ENCODE results near the gene IL26. TPM values are rescaled to one million over a fixed set of nuclear protein-coding genes. Genes with fewer than 3 reads are reported as not detected.

The IL26 gene
- total and polyA plus RNA-seq, 2 of the 4 experiments (the other 2 are of a cell fraction): not detected

- intact Hi-C loops (cut with micrococcal nuclease): no loop called here
- no peak overlapping the region for H4K91ac ChIP-seq (ENCODE audit: insufficient read depth, low read depth, low read length)
- H2BK120ac ChIP-seq (ENCODE audit: low read depth, low read length): no peak overlapping the region
- no peak overlapping the region for H4K5ac ChIP-seq (ENCODE audit: low read depth, low read length)
- TF ChIP-seq FOS (IDR thresholded peaks at IDR 0.05; ENCODE audit: low read depth, low read length): no peak
- TF ChIP-seq USF2 (IDR thresholded peaks at IDR 0.05; ENCODE audit: low read depth, low read length): no peak
- TF ChIP-seq, protein P1, sequence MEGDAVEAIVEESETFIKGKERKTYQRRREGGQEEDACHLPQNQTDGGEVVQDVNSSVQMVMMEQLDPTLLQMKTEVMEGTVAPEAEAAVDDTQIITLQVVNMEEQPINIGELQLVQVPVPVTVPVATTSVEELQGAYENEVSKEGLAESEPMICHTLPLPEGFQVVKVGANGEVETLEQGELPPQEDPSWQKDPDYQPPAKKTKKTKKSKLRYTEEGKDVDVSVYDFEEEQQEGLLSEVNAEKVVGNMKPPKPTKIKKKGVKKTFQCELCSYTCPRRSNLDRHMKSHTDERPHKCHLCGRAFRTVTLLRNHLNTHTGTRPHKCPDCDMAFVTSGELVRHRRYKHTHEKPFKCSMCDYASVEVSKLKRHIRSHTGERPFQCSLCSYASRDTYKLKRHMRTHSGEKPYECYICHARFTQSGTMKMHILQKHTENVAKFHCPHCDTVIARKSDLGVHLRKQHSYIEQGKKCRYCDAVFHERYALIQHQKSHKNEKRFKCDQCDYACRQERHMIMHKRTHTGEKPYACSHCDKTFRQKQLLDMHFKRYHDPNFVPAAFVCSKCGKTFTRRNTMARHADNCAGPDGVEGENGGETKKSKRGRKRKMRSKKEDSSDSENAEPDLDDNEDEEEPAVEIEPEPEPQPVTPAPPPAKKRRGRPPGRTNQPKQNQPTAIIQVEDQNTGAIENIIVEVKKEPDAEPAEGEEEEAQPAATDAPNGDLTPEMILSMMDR (conservative IDR thresholded peaks at IDR 0.05; ENCODE audit: low read depth, low read length): no peak
- no peak for TF ChIP-seq MAFK (IDR thresholded peaks at IDR 0.05; ENCODE audit: low read depth, low read length)
- TF ChIP-seq, protein P2, sequence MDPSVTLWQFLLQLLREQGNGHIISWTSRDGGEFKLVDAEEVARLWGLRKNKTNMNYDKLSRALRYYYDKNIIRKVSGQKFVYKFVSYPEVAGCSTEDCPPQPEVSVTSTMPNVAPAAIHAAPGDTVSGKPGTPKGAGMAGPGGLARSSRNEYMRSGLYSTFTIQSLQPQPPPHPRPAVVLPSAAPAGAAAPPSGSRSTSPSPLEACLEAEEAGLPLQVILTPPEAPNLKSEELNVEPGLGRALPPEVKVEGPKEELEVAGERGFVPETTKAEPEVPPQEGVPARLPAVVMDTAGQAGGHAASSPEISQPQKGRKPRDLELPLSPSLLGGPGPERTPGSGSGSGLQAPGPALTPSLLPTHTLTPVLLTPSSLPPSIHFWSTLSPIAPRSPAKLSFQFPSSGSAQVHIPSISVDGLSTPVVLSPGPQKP (IDR thresholded peaks at IDR 0.05; ENCODE audit: borderline replicate concordance, low read depth, low read length): no peak
- TF ChIP-seq NFE2L2 (IDR thresholded peaks at IDR 0.05; ENCODE audit: low read depth, low read length): no peak
- TF ChIP-seq CEBPB (IDR thresholded peaks at IDR 0.05; ENCODE audit: low read depth, low read length): no peak
- TF ChIP-seq POLR2A (IDR thresholded peaks at IDR 0.05; ENCODE audit: low read depth, low read length): no peak
- no peak for TF ChIP-seq RAD21 (IDR thresholded peaks at IDR 0.05; ENCODE audit: low read length)
- TF ChIP-seq MAZ (IDR thresholded peaks at IDR 0.05; ENCODE audit: borderline replicate concordance, low read depth, low read length): no peak
- TF ChIP-seq MXI1 (IDR thresholded peaks at IDR 0.05; ENCODE audit: borderline replicate concordance, low read depth, low read length): no peak
- TF ChIP-seq SMC3 (IDR thresholded peaks at IDR 0.05; ENCODE audit: low read depth, low read length): no peak
- TF ChIP-seq RFX5 (IDR thresholded peaks at IDR 0.05; ENCODE audit: low read depth, low read length): no peak
- TF ChIP-seq CHD1 (IDR thresholded peaks at IDR 0.05; ENCODE audit: low read depth, low read length): no peak
- no peaks in the 10 kb centered on the region for H3K79me1 ChIP-seq (ENCODE audit: low read depth in 1 of 2, low read length in 2 of 2)
- H3K56ac ChIP-seq (ENCODE audit: extremely low read depth, insufficient read depth, low read length): no peak overlapping the region
- H3K9me3 ChIP-seq (ENCODE audit: control insufficient read depth, insufficient read depth, low read length): no peaks in the 10 kb centered on the region
- dilution Hi-C loops (cut with HindIII; ENCODE audit: low sequenced_read_pairs, unreplicated experiment): no loop called here
- H3K23ac ChIP-seq (ENCODE audit: low read depth, low read length): no peak overlapping the region
- no peak for ATAC-seq (ENCODE audit: low read depth)
- H3K18ac ChIP-seq (ENCODE audit: low read depth, low read length): no peak overlapping the region
- H3K9me1 ChIP-seq (ENCODE audit: insufficient read depth, low read length): no peaks in the 10 kb centered on the region
- no peak overlapping the region for H3K9ac ChIP-seq (ENCODE audit: low read depth, low read length)
- no peak overlapping the region for H3K4me3 ChIP-seq (ENCODE audit: insufficient read depth, low read depth, low read length)
- no peak overlapping the region for H3K4me2 ChIP-seq (ENCODE audit: low read depth, low read length)
- H3K14ac ChIP-seq (replicated peaks; ENCODE audit: low read depth, low read length): no peak overlapping the region
- no peak overlapping the region for H2BK5ac ChIP-seq (ENCODE audit: low read depth, low read length, poor library complexity, severe bottlenecking)
- no peak overlapping the region for H3K4ac ChIP-seq (ENCODE audit: low read depth, low read length)
- H2AK5ac ChIP-seq (ENCODE audit: low read depth, low read length): no peak overlapping the region
- H4K8ac ChIP-seq (ENCODE audit: low read depth in 2 of 2, low read length in 2 of 2): no peak overlapping the region
- no TSS peak for BruUV-seq (replicated peaks)
- no peaks in the 10 kb centered on the region for H4K20me1 ChIP-seq (ENCODE audit: insufficient read depth, low read length)
- 65% methylated on average over 3 of the region's 3 CpGs; no CpG with 5 or more reads in 1 of the 2 experiments for WGBS, 2 experiments (ENCODE audit: extremely low coverage in 2 of 2, insufficient read length in 1 of 2)
- no peak overlapping the region for H2AFZ ChIP-seq (replicated peaks; ENCODE audit: low read length, poor library complexity)
- ChIA-PET CTCF (interaction anchor here (0.9 kb wide), 1 partner anchor 138 kb away, joined by 3 read pairs; no protein-coding TSS in a partner anchor), POLR2A (ENCODE audit: unreplicated experiment) (no interaction called here)
- no peak overlapping the region for H2BK15ac ChIP-seq (ENCODE audit: low read depth, low read length)
- no peak overlapping the region for H2AK9ac ChIP-seq (replicated peaks; ENCODE audit: low read depth, low read length, poor library complexity)
- H3K27ac ChIP-seq (ENCODE audit: insufficient read depth, low read length): no peak overlapping the region
- no peak overlapping the region for H2BK20ac ChIP-seq (ENCODE audit: low read depth, low read length)
- H3K4me1 ChIP-seq (ENCODE audit: control insufficient read depth, insufficient read depth, low read length): no peaks in the 10 kb centered on the region
- DNase-seq: no peak
- H3K27me3 ChIP-seq (ENCODE audit: control insufficient read depth, insufficient read depth, low read length): no peaks in the 10 kb centered on the region
- in situ Hi-C loops (cut with MboI; ENCODE audit: low sequenced_read_pairs): no loop called here
- H3K36me3 ChIP-seq (ENCODE audit: control insufficient read depth, insufficient read depth, low read length): no peaks in the 10 kb centered on the region
These were observed 46.7 kb downstream of the IL26 start for GRCh38 chr12:68178774-68179439.
